ENCODE results near the gene FGF18.

DNA sequence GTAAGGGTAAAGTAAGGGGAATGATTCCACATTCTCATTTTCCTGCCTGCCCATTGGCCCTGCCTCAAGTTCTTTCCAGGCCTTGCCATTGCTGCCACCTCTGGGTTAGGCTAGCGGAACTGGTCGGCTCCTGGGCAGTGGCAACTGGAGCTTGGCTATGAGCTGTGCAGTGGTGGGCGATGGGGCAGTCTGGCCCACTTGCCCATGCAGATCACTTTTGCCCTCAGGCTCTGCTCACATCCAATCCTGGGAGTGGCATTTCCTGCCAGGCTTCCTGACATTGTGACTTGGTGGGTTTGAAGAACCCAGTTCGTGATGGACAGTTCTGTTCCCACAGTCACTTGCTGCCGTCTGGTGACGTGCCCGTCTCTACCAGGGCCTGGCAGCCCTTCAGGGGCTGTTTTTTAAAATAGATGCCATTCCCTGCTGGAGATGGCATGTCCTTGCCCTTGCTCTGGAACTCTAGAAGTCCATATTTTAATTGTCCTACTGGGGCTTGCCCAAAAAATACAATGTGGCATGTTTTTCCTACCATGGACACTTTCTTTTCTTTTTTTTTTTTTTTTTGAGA is 86.1 kb downstream of the FGF18 start:
- TF ChIP-seq CTCF (tag by site-specific recombination; IDR thresholded peaks at IDR 0.05) (no peak), ZNF214 (tag by site-specific recombination; IDR thresholded peaks at IDR 0.05; ENCODE audit: borderline replicate concordance) (no peak), ZBTB11 (tag by site-specific recombination; conservative IDR thresholded peaks at IDR 0.05; ENCODE audit: low read depth) (no peak), MYNN (tag by site-specific recombination; IDR thresholded peaks at IDR 0.05; ENCODE audit: borderline replicate concordance) (no peak), YY1 (tag by site-specific recombination; IDR thresholded peaks at IDR 0.05) (no peak)
